HCT116 (cell line): Measurements from ENCODE around the gene IRS1. TPM values are rescaled to one million over a fixed set of nuclear protein-coding genes. Genes with fewer than 3 reads are reported as not detected.
A peak's percentile ranks its signal among the peaks of the same experiment; 100 is the strongest.

Source experiments
- ATAC-seq: fragments of 200-7000 bp; cut with Tn5 transposase; 2 replicates; pipeline ENCODE4 v1.9.1; 2020; ENCODE audit warnings: mild to moderate bottlenecking, moderate library complexity
- BruUV-seq: library from RNA; stranded (reverse); fragments of 400-500 nt; replicated peaks from 2 replicates; lab custom pipeline; 2021; lab: Mats Ljungman, UMichigan
- CTCF ChIA-PET: fragments of 300-600 bp; sonication (Branson Sonifier 250); formaldehyde crosslinking; loops from one replicate; lab custom pipeline; 2021; ENCODE audit warnings: antibody characterized with exemption; lab: Charles Lee
- POLR2A ChIA-PET: fragments of 300-600, 350-600 bp; sonication (Branson Sonifier 250); formaldehyde crosslinking; loops from one replicate; lab custom pipeline; 2021; ENCODE audit warnings: antibody characterized with exemption; lab: Charles Lee
- RAD21 ChIA-PET, 2 experiments: fragments of 300-600 bp; sonication (Branson Sonifier 250); formaldehyde crosslinking; loops; one replicate each; lab custom pipeline; 2023; ENCODE audit warnings: low total read pairs in 2 of 2; ENCODE audit not compliant: uncharacterized antibody in 2 of 2, unreplicated experiment in 2 of 2, low non-redundant PET in 1 of 2; lab: Charles Lee
- DNase-seq: peaks from one replicate; pipeline ENCODE4 v3.0.0-alpha.2; 2010; ENCODE audit warnings: low read depth, low spot score
- H2AFZ ChIP-seq: fragments of 200-600 bp; shearing (Covaris generic), sonication (generic); 2 replicates; pipeline ENCODE4 v1.6.1; 2017; ENCODE audit warnings: low read depth, mixed run types, mixed read lengths, antibody characterized with exemption, low read length; ENCODE audit not compliant: poor library complexity, severe bottlenecking
- H3K27ac ChIP-seq: 2 replicates; pipeline ENCODE4 v1.5.1; 2012; ENCODE audit warnings: low read depth, low read length
- H3K27me3 ChIP-seq: fragments of 200-600 bp; sonication (generic); 2 replicates; pipeline ENCODE4 v1.6.1; 2016; ENCODE audit warnings: mixed run types, low read length, mixed read lengths; ENCODE audit not compliant: insufficient read depth
- H3K36me3 ChIP-seq, 2 experiments: fragments of 200-500 bp in 1 of 2; fragments of 200-600 bp in 1 of 2; sonication (Bioruptor generic) in 1 of 2; sonication (generic) in 1 of 2; 2 replicates each; pipeline versions ENCODE4 v1.5.1 to v1.6.1; 2014 to 2016; ENCODE audit warnings: low read length in 2 of 2, inconsistent platforms in 1 of 2, mixed read lengths in 1 of 2, mixed run types in 1 of 2; ENCODE audit not compliant: insufficient read depth in 2 of 2, control insufficient read depth in 1 of 2
- H3K4me1 ChIP-seq, 2 experiments: fragments of 200-600 bp in 1 of 2; sonication (generic) in 1 of 2; 2 replicates each; pipeline versions ENCODE4 v1.5.1 to v1.6.1; 2012 to 2017; ENCODE audit warnings: low read length in 2 of 2, inconsistent platforms in 1 of 2, mild to moderate bottlenecking in 1 of 2, mixed read lengths in 1 of 2, mixed run types in 1 of 2, moderate library complexity in 1 of 2; ENCODE audit not compliant: insufficient read depth in 2 of 2, control insufficient read depth in 1 of 2
- H3K4me2 ChIP-seq: fragments of 200-600 bp; sonication (generic); 2 replicates; pipeline ENCODE4 v1.6.1; 2017; ENCODE audit warnings: mixed run types, low read length, mixed read lengths
- H3K4me3 ChIP-seq, 2 experiments: fragments of 200-600 bp in 1 of 2; sonication (generic) in 1 of 2; replicated peaks in 1 of 2; 2 replicates each; pipeline ENCODE4 v1.5.1; 2011 to 2016; ENCODE audit warnings: low read length in 2 of 2, control low read depth in 1 of 2, low read depth in 1 of 2, mild to moderate bottlenecking in 1 of 2, mixed read lengths in 1 of 2, mixed run types in 1 of 2
- H3K79me2 ChIP-seq: fragments of 200-600 bp; sonication (generic); 2 replicates; pipeline ENCODE4 v1.6.1; 2017; ENCODE audit warnings: mild to moderate bottlenecking, mixed run types, low read length, moderate library complexity, mixed read lengths; ENCODE audit not compliant: insufficient read depth
- H3K9ac ChIP-seq: fragments of 200-600 bp; sonication (generic); 2 replicates; pipeline ENCODE4 v1.6.1; 2016; ENCODE audit warnings: low read length, mixed read lengths
- H3K9me2 ChIP-seq: fragments of 200-600 bp; sonication (generic), shearing (Covaris generic); 2 replicates; pipeline ENCODE4 v1.6.1; 2017; ENCODE audit warnings: mixed run types, mild to moderate bottlenecking, moderate library complexity; ENCODE audit not compliant: insufficient read depth
- H3K9me3 ChIP-seq, 2 experiments: fragments of 200-500 bp in 1 of 2; fragments of 200-600 bp in 1 of 2; sonication (Bioruptor generic) in 1 of 2; sonication (generic) in 1 of 2; 2 replicates each; pipeline ENCODE4 v1.6.1; 2014 to 2017; ENCODE audit warnings: low read length in 2 of 2, mixed read lengths in 2 of 2, inconsistent platforms in 1 of 2, low read depth in 1 of 2, mild to moderate bottlenecking in 1 of 2, mixed run types in 1 of 2, moderate library complexity in 1 of 2; ENCODE audit not compliant: control insufficient read depth in 1 of 2, insufficient read depth in 1 of 2
- H4K20me1 ChIP-seq: fragments of 200-600 bp; sonication (generic), shearing (Covaris generic); 2 replicates; pipeline ENCODE4 v1.6.1; 2017; ENCODE audit warnings: mixed run types, mild to moderate bottlenecking, moderate library complexity; ENCODE audit not compliant: insufficient read depth
- CBX3 ChIP-seq: IDR thresholded peaks from 2 replicates; pipeline ENCODE4 v1.6.1; 2012; ENCODE audit warnings: low read depth
- CEBPB ChIP-seq: IDR thresholded peaks from 2 replicates; pipeline ENCODE4 v1.6.1; 2012; ENCODE audit warnings: low read depth
- EGR1 ChIP-seq: IDR thresholded peaks from 2 replicates; pipeline ENCODE4 v1.6.1; 2012; ENCODE audit warnings: low read depth
- ELF1 ChIP-seq: IDR thresholded peaks from 2 replicates; pipeline ENCODE4 v1.6.1; 2012; ENCODE audit warnings: low read depth, borderline replicate concordance
- EZH2 ChIP-seq: fragments of 200-600 bp; sonication (generic); IDR thresholded peaks from 2 replicates; pipeline ENCODE4 v1.6.1; 2017; ENCODE audit warnings: antibody characterized with exemption, mixed run types
- EZH2phosphoT487 ChIP-seq: fragments of 200-600 bp; IDR thresholded peaks from 2 replicates; pipeline ENCODE4 v1.6.1; 2018; ENCODE audit warnings: antibody characterized with exemption, borderline replicate concordance
- JUND ChIP-seq: IDR thresholded peaks from 2 replicates; pipeline ENCODE4 v1.6.1; 2012
- POLR2A ChIP-seq: IDR thresholded peaks from 2 replicates; pipeline ENCODE4 v1.7.0; 2011; ENCODE audit warnings: borderline replicate concordance; ENCODE audit not compliant: insufficient read depth, insufficient read length; ENCODE audit errors: extremely low read depth
- POLR2AphosphoS5 ChIP-seq: IDR thresholded peaks from 2 replicates; pipeline ENCODE4 v1.6.1; 2011; ENCODE audit warnings: mild to moderate bottlenecking, low read depth, low read length, moderate library complexity
- RAD21 ChIP-seq: IDR thresholded peaks from 2 replicates; pipeline ENCODE4 v1.6.1; 2012; ENCODE audit warnings: low read depth, mild to moderate bottlenecking
- REST ChIP-seq: IDR thresholded peaks from 2 replicates; pipeline ENCODE4 v1.6.1; 2012; ENCODE audit warnings: low read depth
- SIN3A ChIP-seq: IDR thresholded peaks from 2 replicates; pipeline ENCODE4 v1.6.1; 2012; ENCODE audit warnings: low read depth
- SRF ChIP-seq: IDR thresholded peaks from 2 replicates; pipeline ENCODE4 v1.6.1; 2012; ENCODE audit warnings: low read depth
- YY1 ChIP-seq: IDR thresholded peaks from 2 replicates; pipeline ENCODE4 v1.6.1; 2011; ENCODE audit warnings: low read length, low read depth, moderate library complexity, mild to moderate bottlenecking; ENCODE audit not compliant: insufficient replicate concordance; ENCODE audit errors: extremely low read depth
- ZBTB33 ChIP-seq: IDR thresholded peaks from 2 replicates; pipeline ENCODE4 v1.6.1; 2011; ENCODE audit warnings: mild to moderate bottlenecking, low read length, moderate library complexity; ENCODE audit not compliant: insufficient replicate concordance; ENCODE audit errors: extremely low read depth
- intact Hi-C: fragments of 100-400 bp; cut with micrococcal nuclease; formaldehyde crosslinking; loops from 2 replicates; pipeline ENCODE4 v1.10.0; 2022
- total RNA-seq: library from RNA; stranded (reverse); gene quantifications from one replicate; pipeline ENCODE4 v1.2.1, GENCODE V29; 2021; ENCODE audit not compliant: unreplicated experiment
- TF ChIP-seq, protein P1 (sequence below): IDR thresholded peaks from 2 replicates; pipeline ENCODE4 v1.6.1; 2012

Gene IRS1
- total RNA-seq, 1 experiment from 2014 or later, result 88.8 TPM

DNA sequence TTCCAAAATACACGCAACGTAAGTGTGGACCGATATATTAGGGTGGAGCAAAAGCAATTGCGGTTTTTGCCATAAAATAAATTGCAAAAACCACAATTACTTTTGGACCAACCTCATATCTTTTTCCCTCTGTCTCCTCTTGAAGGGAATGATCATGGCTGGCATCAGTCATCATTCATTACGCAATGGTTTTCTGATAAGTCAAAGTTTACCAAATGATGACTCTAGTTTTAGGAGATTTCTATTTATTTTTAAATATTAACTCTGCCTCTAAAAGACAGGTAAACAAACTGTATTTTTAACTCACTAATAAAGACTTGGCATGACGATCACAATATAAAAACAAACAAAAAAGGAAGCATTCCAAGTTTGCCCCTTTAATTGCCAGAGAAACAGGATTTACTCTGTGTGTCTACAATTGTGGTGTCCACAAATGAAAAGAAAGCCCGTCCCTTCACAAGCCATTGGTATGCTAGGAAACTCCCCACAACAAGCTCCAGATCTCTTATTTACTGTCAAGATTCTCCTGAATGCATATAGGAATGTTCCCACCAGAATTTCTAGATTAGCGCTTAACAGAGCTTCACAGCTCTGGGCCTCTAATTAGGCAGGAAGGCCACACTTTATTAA is 61.3 kb downstream of the IRS1 start:
- Histone ChIP-seq H3K9me3 (no peaks in the 10 kb centered on the region), H3K27me3 (no peaks in the 10 kb centered on the region), H3K4me3 (no peak overlapping the region), H2AFZ (no peak overlapping the region), H3K4me1 (peaks cover 54 to 59% of the 10 kb centered on the region in 2 experiments), H4K20me1 (no peaks in the 10 kb centered on the region), H3K79me2 (peaks cover 65% of the 10 kb centered on the region), H3K27ac (peak overlapping the region; percentile 32; the same call in 1 of the 2 replicates), H3K9me2 (no peaks in the 10 kb centered on the region), H3K9ac (no peak overlapping the region), H3K36me3 (peaks cover 0 to 29% of the 10 kb centered on the region in 2 experiments; a peak in 2 of 4 replicates), H3K4me2 (no peak overlapping the region)
- ChIA-PET CTCF (no interaction called here), POLR2A (no interaction called here), RAD21 (no interaction called here)
- TF ChIP-seq CBX3 (no peak), CEBPB (peak; percentile 60; the same call in 1 of the 2 replicates)
- intact Hi-C loops, result no loop called here
- no peak for ATAC-seq
- no peak for DNase-seq
- no TSS peak for BruUV-seq

DNA sequence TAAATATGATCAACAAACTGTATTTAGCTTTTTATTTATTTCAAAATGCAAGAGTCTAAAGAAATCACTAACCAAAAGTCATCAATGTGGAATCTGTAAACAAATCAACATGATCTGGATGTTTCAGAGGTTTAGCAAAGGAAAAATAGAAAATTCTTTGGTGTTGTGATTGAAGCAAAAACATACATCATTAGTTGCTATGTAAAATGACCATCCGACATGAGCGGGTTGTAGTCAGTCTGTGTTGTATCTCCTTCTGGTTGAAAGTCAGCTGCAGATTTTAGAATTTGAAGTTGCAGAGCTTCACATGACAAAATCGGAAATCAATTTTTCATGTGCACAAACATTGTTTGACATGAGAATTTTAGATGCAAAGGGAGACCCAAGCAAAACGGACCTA is 63.2 kb downstream of the IRS1 start:
- no peaks in the 10 kb centered on the region for H3K27me3 ChIP-seq
- H3K9ac ChIP-seq, result no peak overlapping the region
- intact Hi-C loops, result no loop called here
- DNase-seq (no peak), ATAC-seq (no peak)
- H3K27ac ChIP-seq, result no peak overlapping the region
- CTCF ChIA-PET, result no interaction called here
- POLR2A ChIA-PET, result no interaction called here
- no TSS peak for BruUV-seq
- H3K9me2 ChIP-seq, result no peaks in the 10 kb centered on the region
- no peak overlapping the region for H3K4me3 ChIP-seq
- no peaks in the 10 kb centered on the region for H4K20me1 ChIP-seq
- RAD21 ChIA-PET, result no interaction called here
- H3K4me1 ChIP-seq, result peaks cover 43 to 56% of the 10 kb centered on the region in 2 experiments
- peaks cover 47% of the 10 kb centered on the region for H3K79me2 ChIP-seq
- no peaks in the 10 kb centered on the region for H3K9me3 ChIP-seq
- no peak overlapping the region for H3K4me2 ChIP-seq
- H2AFZ ChIP-seq, result no peak overlapping the region
- H3K36me3 ChIP-seq, result peaks cover 0 to 29% of the 10 kb centered on the region in 2 experiments; a peak in 2 of 4 replicates
- TF ChIP-seq EZH2phosphoT487 (no peak), EGR1 (no peak), YY1 (no peak), ELF1 (no peak), SIN3A (no peak), REST (no peak), RAD21 (no peak), POLR2AphosphoS5 (no peak), CEBPB (no peak), EZH2 (no peak), POLR2A (no peak), JUND (no peak), ZBTB33 (no peak), SRF (no peak)
- TF ChIP-seq, protein P1, sequence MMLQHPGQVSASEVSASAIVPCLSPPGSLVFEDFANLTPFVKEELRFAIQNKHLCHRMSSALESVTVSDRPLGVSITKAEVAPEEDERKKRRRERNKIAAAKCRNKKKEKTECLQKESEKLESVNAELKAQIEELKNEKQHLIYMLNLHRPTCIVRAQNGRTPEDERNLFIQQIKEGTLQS, result no peak
